HG03521 (cell line): ENCODE measurements around the gene TMEM218.

Experiments
- ATAC-seq: cut with Tn5 transposase; IDR thresholded peaks from one replicate; pipeline ENCODE4 v1.9.1; 2021; ENCODE audit warnings: mild to moderate bottlenecking, moderate library complexity; ENCODE audit not compliant: unreplicated experiment

TMEM218 gene

GRCh38 chr11:125132071-125132470, 20.6 kb upstream of the TMEM218 start:
- no peak for ATAC-seq

GRCh38 chr11:125129316-125129993, 18.0 kb upstream of the TMEM218 start:
- no peak for ATAC-seq

GRCh38 chr11:125128450-125128849, 17.0 kb upstream of the TMEM218 start:
- no peak for ATAC-seq

GRCh38 chr11:125124618-125124992, 13.2 kb upstream of the TMEM218 start:
- ATAC-seq = no peak

GRCh38 chr11:125123947-125124617, 12.7 kb upstream of the TMEM218 start:
- ATAC-seq = peak; percentile 90

GRCh38 chr11:125123194-125123946, 11.9 kb upstream of the TMEM218 start:
- ATAC-seq = no peak

GRCh38 chr11:125117429-125117828, 6.0 kb upstream of the TMEM218 start:
- no peak for ATAC-seq

- ATAC-seq = no peak
Measured at GRCh38 chr11:125114518-125114917, 3.1 kb upstream of the TMEM218 start.

GRCh38 chr11:125112208-125112604, 780 bp upstream of the TMEM218 start:
- ATAC-seq = no peak

GRCh38 chr11:125111001-125111342, 454 bp downstream of the TMEM218 start:
- no peak for ATAC-seq

- no peak for ATAC-seq
Measured at GRCh38 chr11:125110506-125110905, 920 bp downstream of the TMEM218 start.

GRCh38 chr11:125108469-125108868, 3.0 kb downstream of the TMEM218 start:
- no peak for ATAC-seq

- ATAC-seq = no peak
Measured at GRCh38 chr11:125105926-125106325, 5.5 kb downstream of the TMEM218 start.

GRCh38 chr11:125102510-125102909, 8.9 kb downstream of the TMEM218 start:
- ATAC-seq = no peak

- ATAC-seq = no peak
Measured at GRCh38 chr11:125102025-125102424, 9.4 kb downstream of the TMEM218 start.

GRCh38 chr11:125101596-125101995, 9.8 kb downstream of the TMEM218 start:
- ATAC-seq = no peak

- no peak for ATAC-seq
Measured at GRCh38 chr11:125100136-125100535, 11.3 kb downstream of the TMEM218 start.

GRCh38 chr11:125094731-125095130, 16.7 kb downstream of the TMEM218 start:
- no peak for ATAC-seq

GRCh38 chr11:125093502-125093901, 17.9 kb downstream of the TMEM218 start:
- ATAC-seq = no peak

GRCh38 chr11:125092669-125093068, 18.8 kb downstream of the TMEM218 start:
- no peak for ATAC-seq

GRCh38 chr11:125091877-125092664, 19.4 kb downstream of the TMEM218 start:
- ATAC-seq = no peak
